Neutrophil (primary cell): Measurements from ENCODE around the gene PCBD2.

Source experiments
- H3K27ac ChIP-seq: fragments of 200-600 bp; sonication (generic); 2 replicates; pipeline ENCODE4 v1.5.1; 2016; ENCODE audit warnings: mild to moderate bottlenecking, moderate library complexity
- H3K27me3 ChIP-seq: fragments of 200-600 bp; sonication (generic); 2 replicates; pipeline ENCODE4 v1.6.0; 2016; ENCODE audit warnings: mild to moderate bottlenecking
- H3K36me3 ChIP-seq: fragments of 200-600 bp; sonication (generic); 2 replicates; pipeline ENCODE4 v1.5.1; 2017
- H3K4me1 ChIP-seq, 2 experiments: fragments of 200-600 bp in 1 of 2; sonication (generic) in 1 of 2; 1 replicate in 1 of 2; 2 replicates in 1 of 2; pipeline versions ENCODE4 v1.5.1 to v1.6.1; 2013 to 2016; ENCODE audit warnings: low read depth in 1 of 2, low read length in 1 of 2, mild to moderate bottlenecking in 1 of 2, moderate library complexity in 1 of 2; ENCODE audit not compliant: control insufficient read depth in 1 of 2, insufficient read depth in 1 of 2
- H3K4me3 ChIP-seq, 2 experiments: fragments of 200-600 bp in 1 of 2; sonication (generic) in 1 of 2; 1 replicate in 1 of 2; 2 replicates in 1 of 2; pipeline ENCODE4 v1.5.1; 2013 to 2016; ENCODE audit warnings: low read depth in 1 of 2, low read length in 1 of 2, mild to moderate bottlenecking in 1 of 2, moderate library complexity in 1 of 2
- H3K9me3 ChIP-seq: fragments of 200-600 bp; sonication (generic); 2 replicates; pipeline ENCODE4 v1.5.1; 2016
- TF ChIP-seq, protein P1 (sequence below): fragments of 200-600 bp; sonication (generic); IDR thresholded peaks from 2 replicates; pipeline ENCODE4 v1.5.1; 2016; ENCODE audit warnings: antibody characterized with exemption

Gene PCBD2

DNA sequence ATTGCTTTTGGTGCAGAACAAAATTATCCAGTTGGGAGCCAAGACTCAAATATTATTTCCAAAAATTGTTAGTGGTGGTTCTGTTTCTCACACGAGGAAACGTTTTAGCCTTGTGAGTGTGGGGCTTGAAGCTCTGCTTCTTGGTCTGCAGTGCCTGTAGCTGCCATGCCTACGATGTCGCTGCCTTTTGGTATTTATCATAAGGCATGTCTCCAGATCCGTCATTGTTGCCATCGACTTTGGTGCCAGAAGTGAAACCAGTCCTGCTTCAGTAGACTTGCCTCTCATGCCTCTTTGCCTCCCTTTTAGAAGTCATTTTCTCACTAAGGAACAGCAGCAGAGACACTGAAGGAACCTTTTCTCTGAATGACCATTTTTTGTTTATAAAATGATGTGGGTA, 33.1 kb downstream of the PCBD2 start:
- no peak overlapping the region for H3K4me3 ChIP-seq
- H3K4me1 ChIP-seq: no peaks in the 10 kb centered on the region
- H3K27me3 ChIP-seq: no peaks in the 10 kb centered on the region
- no peak overlapping the region for H3K27ac ChIP-seq
- TF ChIP-seq, protein P1, sequence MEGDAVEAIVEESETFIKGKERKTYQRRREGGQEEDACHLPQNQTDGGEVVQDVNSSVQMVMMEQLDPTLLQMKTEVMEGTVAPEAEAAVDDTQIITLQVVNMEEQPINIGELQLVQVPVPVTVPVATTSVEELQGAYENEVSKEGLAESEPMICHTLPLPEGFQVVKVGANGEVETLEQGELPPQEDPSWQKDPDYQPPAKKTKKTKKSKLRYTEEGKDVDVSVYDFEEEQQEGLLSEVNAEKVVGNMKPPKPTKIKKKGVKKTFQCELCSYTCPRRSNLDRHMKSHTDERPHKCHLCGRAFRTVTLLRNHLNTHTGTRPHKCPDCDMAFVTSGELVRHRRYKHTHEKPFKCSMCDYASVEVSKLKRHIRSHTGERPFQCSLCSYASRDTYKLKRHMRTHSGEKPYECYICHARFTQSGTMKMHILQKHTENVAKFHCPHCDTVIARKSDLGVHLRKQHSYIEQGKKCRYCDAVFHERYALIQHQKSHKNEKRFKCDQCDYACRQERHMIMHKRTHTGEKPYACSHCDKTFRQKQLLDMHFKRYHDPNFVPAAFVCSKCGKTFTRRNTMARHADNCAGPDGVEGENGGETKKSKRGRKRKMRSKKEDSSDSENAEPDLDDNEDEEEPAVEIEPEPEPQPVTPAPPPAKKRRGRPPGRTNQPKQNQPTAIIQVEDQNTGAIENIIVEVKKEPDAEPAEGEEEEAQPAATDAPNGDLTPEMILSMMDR: no peak
- H3K9me3 ChIP-seq: no peaks in the 10 kb centered on the region
- peaks cover 28% of the 10 kb centered on the region for H3K36me3 ChIP-seq

DNA sequence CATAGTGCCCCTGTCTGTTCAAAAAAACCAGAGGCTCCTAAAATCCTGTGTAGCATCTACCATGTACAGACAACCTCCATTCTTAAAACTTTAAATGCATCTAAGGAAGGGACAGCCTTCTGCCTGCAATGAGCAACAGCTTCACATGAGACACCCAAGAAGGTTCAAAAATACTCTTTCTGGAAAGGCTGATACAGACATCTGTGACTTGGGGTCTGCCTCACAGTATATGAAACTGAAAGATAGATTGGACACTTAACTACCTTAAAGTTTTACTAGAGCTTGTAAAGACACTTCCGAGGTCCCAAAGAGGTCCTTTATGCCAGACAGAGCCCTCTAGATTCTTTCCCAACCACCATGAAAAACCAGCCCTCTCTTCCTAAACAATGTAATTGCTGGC, 34.6 kb downstream of the PCBD2 start:
- Histone ChIP-seq H3K4me1 (no peaks in the 10 kb centered on the region), H3K27ac (no peak overlapping the region), H3K36me3 (peaks cover 21% of the 10 kb centered on the region), H3K27me3 (no peaks in the 10 kb centered on the region), H3K4me3 (no peak overlapping the region), H3K9me3 (no peaks in the 10 kb centered on the region)
- TF ChIP-seq, protein P1: no peak

DNA sequence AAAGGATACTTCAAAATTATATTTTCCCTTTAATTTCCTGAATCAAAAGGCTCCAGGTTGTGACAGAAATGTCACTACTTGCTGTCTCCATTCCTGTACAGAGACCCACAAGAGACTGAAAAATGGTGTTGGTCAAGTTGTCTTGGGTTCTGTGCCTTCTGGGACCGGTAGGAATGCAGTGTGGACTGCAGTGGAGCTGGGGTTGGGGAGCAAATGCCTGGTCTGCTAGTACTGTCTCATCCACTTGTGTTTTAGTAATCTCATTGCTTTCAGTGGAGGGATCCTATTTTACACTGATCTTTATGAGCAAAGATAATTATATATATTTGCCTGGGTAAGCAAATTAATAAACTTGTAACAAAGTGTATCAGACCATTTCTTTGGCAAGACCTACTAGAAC, 38.6 kb downstream of the PCBD2 start:
- H3K9me3 ChIP-seq: no peaks in the 10 kb centered on the region
- H3K27me3 ChIP-seq: no peaks in the 10 kb centered on the region
- peaks cover 4% of the 10 kb centered on the region for H3K36me3 ChIP-seq
- no peak overlapping the region for H3K27ac ChIP-seq
- no peak overlapping the region for H3K4me3 ChIP-seq
- H3K4me1 ChIP-seq: no peaks in the 10 kb centered on the region
- TF ChIP-seq, protein P1: no peak

DNA sequence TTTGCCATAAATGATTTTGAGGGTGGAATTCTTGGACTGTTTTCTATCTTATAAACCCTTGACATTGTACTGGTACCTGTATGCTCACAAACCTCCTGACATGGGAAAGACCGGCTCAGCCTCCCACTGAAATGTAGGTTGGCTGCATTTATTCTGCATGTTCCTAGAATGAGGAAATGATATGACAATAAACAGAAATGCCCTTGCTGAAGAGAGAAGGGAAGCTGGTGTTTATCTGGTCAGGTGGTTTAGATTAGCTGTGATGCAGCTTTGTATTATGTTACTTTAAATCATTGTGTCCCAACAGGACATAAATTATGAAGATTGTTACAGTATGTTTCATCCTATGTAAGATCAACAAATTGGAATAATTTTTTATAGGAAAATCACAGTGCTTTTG, 39.7 kb downstream of the PCBD2 start:
- no peaks in the 10 kb centered on the region for H3K9me3 ChIP-seq
- no peaks in the 10 kb centered on the region for H3K27me3 ChIP-seq
- H3K4me1 ChIP-seq: no peaks in the 10 kb centered on the region
- H3K36me3 ChIP-seq: peaks cover 4% of the 10 kb centered on the region
- TF ChIP-seq, protein P1: no peak
- H3K4me3 ChIP-seq: no peak overlapping the region
- no peak overlapping the region for H3K27ac ChIP-seq

DNA sequence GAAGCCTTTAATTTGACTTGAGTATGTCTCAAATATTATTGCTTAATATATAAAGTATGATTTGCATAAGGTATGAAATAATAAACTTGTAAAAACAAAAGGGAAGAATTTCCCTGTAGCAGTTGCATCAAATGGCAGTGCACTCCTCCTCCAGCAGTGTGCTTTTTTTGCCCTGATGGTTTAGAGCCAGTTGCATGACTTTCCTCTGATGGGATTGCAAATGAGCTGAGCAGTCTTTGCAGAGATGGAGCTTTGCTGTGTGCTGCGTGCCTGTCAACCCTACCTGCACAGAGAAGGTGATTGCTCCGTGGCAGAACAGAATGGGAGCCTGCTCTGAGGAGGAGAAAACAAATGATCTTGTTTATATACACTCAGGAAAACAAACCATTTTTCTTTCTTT, 40.1 kb downstream of the PCBD2 start:
- Histone ChIP-seq H3K4me3 (no peak overlapping the region), H3K36me3 (peaks cover 4% of the 10 kb centered on the region), H3K4me1 (no peaks in the 10 kb centered on the region), H3K27me3 (no peaks in the 10 kb centered on the region), H3K27ac (no peak overlapping the region), H3K9me3 (no peaks in the 10 kb centered on the region)
- TF ChIP-seq, protein P1: no peak

DNA sequence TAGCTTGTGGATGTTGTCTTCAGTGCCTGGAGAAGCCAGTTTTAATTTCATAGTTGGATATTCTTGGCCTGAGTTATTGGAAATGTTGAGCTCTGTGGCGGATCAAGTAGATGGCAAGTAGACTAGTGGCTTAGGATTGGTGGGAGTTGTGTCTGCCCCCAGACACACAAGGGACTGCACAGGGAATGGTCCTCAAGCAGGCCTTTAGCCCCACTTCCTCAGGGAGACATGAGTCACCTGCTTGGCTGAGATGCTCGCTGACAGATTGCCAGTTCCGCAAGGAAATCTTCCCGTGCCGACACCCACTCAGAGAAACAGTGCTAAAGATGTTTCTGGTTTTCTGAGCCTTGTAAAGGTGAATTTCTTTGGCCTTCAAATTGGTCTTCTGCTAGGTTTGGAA, 44.0 kb downstream of the PCBD2 start:
- Histone ChIP-seq H3K27me3 (no peaks in the 10 kb centered on the region), H3K36me3 (no peaks in the 10 kb centered on the region), H3K4me1 (no peaks in the 10 kb centered on the region), H3K4me3 (no peak overlapping the region), H3K27ac (no peak overlapping the region), H3K9me3 (no peaks in the 10 kb centered on the region)
- TF ChIP-seq, protein P1: no peak
